GM18519 (cell line): ENCODE data around the gene CHML.

ENCODE experiments used
- ATAC-seq: cut with Tn5 transposase; IDR thresholded peaks from one replicate; pipeline ENCODE4 v1.9.1; 2021; ENCODE audit warnings: mild to moderate bottlenecking, moderate library complexity; ENCODE audit not compliant: unreplicated experiment, low FRiP score

The CHML gene

DNA sequence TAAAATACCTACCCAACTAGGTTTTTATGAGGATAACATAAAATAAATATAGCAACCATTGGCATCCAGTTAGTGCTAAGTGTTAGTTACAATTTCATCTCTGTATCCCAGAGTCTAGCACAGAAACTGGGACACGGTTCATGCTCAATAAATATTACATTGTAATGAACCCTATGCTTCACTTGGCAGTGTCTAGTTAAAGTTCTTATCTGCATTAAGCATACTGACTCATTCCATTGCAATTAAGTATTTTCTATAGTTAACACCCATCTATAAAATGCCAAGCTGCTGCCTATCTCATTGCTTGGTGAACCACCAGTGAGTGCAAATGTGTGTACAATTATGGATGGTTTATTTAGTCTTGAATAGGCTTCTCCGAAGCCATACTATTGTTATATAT lies 15.2 kb downstream of the CHML start:
- no peak for ATAC-seq

DNA sequence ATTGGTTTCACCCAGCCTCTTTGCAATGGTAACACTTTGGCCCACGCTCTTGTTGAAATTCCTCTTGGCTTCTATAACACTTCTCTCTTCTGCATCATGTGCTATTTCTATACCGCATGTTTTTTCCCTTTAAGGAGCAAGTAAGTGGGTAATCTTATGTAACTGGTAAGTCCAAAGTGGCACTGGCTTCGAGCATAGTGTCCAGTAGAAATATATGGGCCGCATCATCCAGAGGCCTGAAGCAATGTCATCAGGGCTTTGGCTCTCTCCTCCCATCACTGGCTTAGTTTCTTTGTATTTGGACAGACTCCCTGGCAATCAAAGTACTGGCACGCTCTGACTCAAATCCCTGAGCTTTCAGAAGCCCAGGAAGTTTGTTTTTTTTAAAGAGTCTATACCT lies 17.5 kb downstream of the CHML start:
- ATAC-seq, result no peak

DNA sequence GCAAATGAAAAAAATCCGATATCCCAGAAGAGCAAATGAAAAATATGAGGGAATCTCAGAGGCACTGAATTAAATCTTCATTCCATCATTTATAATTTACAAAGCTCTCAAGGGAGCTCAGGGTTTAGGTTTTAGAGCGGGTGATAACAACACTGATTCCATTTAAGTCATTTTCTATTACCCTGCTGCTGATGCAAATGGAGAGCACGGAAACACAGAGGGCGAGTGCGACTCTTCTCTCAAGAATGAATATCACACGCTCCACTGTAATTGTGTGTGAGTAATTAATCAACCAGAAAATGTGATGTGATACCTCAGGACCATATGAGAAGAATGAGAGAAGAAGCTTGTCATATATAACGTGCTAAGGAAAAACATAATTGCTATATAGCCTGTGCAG lies 22.7 kb downstream of the CHML start:
- ATAC-seq, result no peak

DNA sequence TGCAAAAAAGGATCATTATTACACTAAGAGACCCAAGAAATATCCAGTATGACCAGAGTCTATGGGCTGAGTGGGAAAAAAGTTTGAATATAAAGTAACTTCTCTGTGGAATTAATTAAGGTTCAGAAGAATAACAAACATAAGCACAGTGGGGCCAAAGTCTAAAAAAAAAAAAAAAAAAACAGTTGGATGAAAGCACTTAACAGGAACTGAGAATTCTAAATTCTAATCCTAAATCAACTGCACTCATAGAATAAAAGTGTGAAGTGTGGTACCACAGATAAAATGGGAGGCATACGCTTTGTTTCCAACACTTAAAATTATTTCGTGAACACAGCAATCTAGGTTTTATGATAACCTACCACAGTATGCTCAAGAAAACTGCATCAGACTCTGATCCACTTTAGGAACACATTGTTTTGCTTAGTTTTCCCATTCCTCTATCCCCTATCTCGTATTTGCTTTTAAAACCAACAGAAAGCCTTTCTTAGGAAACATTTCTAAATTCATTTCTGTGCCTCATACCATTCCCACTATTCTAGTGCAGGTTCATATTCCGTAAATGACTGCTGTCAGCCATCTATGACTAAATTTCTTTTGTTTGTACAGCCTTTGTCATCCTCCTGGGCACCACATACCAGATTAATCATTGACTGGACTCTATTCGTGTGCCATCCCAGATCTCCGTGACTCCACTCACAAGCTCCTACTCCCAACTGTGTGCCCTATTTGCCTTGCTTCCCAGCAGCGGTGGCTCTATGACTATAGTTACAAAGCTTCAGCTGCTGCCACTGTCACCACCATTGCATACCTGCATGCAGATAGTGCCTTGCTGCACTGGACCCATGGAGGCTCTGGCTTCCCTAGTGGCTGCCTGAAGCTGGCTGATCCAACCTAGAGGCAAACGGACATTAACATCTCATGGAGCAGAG lies 24.9 kb downstream of the CHML start:
- ATAC-seq, result no peak

DNA sequence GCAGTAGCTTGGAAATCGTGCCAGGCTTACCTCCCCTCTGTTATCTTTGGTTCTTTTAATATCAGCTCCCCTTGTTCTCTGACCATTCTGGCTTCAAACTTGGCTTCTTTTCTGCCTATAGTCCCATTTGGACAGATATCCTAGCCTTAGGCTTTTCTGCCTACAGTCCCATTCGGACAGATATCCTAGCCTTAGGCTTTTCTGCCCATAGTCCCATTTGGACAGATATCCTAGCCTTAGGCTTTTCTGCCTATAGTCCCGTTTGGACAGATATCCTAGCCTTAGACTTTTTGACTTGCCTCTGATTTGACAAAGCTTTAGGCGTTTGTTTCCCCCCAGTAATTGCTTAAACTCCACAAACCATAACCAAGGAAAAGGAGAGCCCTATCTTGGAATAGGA lies 25.6 kb downstream of the CHML start:
- no peak for ATAC-seq

DNA sequence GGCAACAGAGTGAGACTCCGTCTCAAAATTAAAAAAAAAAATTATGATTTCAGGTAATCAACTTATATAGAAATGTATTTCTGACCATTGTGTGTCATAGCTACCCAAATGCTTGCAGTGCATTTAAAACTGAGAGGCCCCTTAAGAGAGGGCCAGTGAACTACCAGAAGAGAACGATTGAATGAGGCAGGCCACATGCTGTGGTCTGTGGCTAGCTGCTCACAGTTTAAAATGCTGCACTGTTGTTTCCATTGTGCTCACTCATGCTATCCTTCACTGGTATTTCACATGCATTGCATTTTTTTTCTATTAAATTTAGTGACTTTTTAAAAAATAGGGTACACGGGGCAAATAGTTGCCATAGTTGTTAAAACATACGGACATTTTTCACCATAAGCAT lies 26.0 kb downstream of the CHML start:
- no peak for ATAC-seq

DNA sequence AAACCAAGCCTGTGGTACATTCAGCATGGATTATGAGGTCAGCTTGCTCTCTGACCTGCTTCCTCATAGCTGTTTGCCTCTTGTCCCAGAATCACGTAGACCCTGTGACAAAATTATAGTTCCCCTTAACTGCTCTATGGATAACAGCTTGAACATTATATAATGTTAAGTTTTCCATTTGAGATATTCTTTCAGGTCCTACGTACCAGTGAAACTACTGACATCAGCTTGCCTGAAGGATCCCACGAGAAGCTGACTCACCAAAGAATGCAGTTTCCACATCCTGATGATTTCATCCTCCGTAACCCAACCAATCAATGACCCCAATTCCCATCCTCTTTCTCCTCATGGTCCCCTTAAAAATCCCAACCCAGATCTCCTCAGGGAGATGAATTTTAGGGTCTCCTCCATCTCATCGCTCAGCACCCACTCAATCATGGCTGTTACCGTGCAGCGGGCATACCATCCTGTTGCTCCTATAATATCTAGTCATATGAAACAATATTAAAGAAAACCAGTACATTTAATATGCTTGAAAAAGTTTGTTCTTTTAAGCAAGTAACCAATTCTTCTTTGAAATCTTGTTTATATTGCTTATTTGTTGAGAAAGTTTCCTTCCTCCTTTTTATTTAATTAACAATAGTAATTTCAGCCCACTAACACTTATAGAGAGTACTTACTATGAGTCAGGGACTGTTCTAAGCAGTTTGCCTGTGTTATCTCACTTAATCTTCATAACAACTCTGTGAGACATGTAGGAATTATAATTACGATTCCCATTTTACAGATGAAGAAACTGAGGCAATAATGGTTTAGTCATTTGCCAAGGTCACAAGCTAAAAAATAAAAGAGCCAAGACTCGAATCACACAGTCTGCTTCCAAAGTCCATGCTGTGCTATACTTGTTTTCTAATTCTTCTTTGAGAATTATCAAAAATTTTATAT lies 27.4 kb downstream of the CHML start:
- ATAC-seq, result no peak

DNA sequence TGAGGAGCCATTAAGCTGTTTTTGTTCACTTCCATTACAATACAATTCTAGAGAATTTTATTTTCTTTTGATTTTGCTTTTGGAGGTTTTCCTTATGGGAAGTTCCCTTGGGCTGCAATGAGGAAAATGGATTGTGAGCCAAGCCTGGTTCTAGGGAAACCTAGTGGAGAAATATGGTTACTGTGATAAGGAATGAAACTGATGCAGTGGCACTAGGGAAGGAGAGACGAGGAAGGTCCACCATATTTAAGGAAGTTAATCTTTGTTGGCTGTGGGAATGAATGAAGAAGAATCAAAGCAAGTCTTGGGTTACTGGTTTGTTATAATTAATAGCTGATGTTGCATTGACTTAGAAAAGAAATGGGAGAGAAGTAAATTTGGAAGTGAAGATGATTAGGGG lies 28.4 kb downstream of the CHML start:
- no peak for ATAC-seq

DNA sequence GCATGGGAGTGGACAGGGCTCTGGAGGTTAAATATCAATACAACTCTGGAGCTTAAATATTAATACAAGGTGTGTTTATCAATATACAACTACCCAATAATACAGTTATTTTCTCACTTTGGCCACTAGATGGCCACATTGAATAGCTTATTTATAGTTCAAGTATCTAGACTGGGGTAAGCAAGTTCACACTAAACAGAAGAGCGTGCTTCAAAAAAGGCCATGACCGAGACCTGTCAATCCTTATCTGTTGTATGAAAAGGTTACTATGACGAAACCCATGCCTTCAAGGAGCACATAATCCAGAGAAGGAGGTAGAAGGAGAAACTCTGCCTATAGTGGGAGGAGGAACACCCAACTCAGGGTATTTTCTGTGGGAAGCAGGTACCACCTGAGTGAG lies 29.1 kb downstream of the CHML start:
- ATAC-seq, result peak; percentile 84

DNA sequence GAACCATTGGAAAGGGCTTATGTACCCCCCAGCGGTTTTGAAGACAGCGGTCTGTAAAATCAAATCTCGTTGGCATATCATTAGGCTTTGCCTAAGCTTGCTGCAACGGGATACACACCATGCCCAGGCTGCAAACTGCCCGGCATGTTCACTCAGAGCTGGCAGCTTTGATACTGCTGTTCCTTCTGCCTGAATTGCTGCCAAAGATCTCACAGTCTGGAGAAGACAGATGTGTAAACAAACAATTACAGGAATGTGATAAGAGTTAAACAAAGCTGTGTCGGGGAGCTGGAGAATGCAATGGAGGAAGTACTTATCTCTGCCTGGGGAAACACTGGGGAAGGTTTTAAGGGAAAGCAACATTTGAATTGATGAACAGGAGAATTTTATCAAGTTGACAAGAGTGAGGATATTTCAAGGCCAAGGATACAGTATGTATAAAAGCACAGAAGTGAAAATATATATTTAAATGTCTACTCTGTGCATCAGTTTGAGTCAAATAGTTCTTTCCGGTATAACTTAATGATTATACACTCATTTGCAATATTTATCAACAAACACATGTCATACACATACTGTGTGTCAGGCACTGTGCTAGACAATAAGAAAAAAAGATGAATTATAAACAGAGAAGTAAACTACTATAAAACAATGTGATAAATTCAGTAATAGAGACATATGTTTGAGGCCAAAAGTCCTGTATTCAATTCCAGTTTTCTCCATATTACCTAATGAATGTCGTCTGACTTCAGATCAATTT lies 29.9 kb downstream of the CHML start:
- ATAC-seq, result no peak

DNA sequence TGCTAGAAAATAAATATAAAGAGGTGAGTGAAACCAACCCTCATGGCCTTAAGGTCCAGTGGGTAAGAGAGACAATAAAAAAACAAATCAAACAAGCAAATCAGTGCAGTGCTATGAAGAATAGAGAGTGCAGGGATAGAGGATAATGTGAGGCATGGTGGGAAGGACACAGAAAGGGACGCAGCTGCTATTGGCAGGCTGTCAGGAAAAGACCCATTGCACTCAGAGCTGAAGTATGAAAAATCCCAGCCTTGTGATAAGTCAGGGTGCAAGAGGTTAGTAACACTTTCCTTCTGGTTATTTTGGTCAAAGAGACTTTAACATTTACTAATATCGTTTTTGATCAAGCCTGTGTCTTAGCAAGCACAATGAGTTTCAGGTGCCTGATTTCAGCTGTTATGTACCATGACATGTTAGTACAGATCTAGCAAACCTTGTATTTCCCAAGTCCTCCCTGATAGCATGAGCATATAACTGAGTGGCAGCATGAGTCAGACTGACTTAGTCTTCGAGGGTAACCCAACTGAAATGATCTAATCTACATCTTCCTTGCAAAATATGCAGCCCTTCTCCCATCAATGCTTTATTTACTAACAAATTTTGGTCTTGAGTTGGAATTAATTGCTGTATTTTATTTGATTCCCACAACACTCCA lies 31.7 kb downstream of the CHML start:
- ATAC-seq, result no peak

DNA sequence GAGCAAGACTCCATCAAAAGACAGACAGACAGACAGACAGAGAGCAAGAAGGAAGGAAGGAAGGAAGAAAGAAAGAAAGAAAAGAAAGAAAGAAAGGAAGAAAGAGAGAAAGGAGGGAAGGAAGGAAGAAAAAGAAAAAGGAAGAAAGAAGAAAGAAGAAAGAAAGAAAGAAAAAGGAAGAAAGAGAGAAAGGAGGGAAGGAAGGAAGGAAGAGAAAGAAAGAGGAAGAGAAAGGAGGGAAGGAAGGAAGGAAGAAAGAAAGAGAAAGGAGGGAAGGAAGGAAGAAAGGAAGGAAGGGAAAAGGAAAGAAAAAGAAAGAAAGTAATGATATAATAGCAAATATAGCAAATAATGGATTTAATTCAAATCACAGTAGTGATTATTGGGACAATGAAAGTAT lies 32.7 kb downstream of the CHML start:
- no peak for ATAC-seq

DNA sequence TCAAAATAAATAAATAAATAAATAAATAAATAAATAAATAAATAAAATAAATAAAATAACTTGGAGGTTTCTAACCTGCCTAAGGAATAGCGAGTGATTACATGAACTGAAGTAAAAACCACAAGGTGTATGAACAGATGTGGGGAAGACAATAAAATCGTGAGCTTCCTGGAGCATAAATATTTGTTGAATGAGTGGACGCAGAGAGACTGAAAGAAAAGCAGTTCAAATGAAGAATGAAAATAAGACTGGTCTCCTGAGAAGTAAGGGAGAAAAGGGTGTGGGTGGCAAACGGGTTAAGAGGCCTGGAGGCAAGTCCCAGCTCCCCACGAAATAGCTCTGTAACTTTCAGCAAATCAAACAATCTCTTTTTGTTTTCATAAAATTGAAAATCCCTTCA lies 33.6 kb downstream of the CHML start:
- no peak for ATAC-seq

DNA sequence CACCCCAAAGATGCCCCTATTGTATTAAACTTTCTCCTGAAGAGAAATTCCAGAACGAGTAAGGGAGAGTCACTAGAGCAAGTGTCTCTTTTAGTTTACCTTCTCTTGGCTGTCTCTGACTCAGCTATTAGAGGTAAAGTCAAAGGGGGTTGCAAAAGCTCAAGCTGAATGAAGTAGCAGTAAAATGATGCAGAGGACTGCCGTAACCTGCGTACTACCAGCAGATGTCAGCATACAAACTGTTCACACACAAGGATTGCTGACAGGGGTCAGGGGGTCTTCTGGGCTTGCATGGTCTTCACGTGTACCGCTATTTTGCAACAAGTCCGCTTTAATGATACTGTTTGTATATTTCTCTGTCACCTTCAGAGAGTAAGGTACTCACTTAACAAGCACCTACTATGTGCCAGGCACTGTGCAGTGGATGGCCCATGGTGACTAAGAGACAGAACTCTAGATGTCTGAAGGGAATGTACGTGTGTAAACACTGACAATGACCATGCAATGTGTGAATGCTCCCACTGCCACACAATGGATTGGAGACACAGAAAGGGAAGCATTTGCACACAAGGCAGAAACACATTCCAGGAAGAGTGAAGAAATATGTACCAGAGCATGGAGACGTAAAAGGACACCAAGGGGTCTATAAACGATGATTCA lies 34.9 kb downstream of the CHML start:
- ATAC-seq, result no peak

DNA sequence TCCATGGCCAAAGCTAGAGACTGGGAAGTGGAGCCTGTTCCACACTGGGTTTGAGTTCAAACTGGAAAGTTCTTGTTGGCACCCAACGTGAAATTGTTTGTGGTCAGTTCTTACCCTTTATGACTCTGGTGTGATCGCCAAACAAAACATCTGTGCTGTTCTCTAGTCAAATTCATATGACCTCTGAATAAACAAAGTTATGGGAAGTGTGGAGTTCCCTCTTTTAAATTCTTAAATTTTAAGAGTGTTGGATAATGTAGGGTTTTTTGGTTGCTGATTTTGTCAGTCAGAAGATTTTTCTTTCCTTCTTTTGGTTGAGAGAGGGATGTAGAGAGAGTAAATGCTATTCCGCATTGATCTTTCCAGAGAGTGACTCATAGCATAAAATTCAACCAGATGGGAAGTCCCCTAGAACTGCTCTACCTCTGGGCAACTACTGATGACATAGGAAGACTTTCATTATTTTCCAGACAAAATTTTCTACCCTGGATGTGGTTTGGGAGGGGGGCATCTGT lies 36.4 kb downstream of the CHML start:
- ATAC-seq, result no peak

DNA sequence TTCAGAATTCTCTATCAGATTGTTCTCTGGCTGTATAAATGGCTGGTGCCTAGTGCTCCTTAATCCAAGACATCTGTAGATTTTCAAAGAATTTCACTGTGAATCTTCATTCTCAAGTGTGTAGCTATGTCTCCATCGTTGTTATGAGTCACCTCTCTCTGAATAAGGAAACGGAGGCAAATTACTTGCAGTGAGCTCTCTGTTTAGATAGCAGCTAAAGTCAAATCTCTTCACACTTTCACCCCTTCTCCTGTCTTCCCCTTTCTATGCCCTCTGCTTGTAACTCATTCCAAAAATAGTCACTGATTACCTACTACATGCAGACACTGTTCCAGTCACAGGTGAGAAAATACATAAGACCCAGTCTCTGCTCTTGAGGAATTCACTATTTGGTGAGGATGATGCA lies 39.7 kb downstream of the CHML start:
- ATAC-seq, result peak; percentile 88

DNA sequence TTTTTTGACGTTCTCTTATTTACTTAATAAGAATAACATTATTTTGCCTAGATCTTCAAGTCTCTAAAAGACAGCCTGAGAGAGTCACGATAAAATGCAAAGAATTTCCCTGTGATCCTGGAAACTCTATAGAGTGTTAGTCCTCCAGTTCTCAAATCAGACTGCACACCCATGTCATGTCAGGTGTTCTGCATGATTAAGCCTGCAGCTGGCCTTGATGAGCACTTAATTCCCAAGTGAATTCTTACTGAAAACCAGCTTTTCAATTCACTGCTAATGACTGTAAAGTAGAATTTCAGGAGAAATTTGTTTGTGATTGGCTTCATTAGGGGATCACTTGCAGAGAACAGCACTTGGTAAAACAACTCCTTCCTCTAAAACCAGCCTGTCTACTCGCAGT lies 41.9 kb downstream of the CHML start:
- ATAC-seq, result no peak

DNA sequence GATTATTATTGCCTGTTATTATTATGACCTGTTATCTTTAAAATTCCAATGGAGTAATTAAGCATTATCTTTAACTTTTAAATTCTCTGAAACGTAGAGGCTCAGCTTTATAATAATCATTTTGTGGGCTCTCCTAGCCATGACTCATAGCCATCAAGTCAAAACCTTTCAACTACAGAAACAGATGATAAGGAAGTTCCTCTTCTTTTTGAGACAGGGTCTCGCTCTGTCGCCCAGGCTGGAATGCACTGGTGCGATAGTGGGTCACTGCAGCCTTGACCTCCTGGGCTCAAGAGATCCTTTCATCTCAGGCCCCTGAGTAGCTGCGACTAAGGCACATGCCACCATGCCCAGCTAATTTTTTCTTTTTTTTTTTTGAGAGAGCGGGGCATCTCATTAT lies 43.5 kb downstream of the CHML start:
- ATAC-seq, result no peak

DNA sequence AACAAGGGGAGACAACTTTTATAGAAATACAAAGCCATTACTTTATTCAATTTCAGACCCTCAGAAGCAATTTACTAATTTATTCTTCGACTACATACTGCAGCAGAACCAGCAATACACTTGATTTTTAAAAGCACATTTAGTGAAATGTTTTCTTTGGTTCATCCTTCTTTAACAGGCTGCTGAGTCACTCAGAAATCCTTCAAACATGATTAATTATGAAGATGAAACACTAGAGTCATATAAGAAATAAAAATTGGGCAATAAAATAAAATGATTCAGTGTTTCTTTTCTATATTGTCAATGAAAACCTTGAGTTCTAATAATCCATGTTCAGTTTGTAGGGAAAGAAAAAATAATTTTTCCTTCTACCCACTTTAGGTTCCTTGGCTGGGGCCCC lies 47.0 kb downstream of the CHML start:
- ATAC-seq, result no peak
